HCT116 (cell line): ENCODE results near the gene IGF2.

Experiments
- CEBPB ChIP-seq: IDR thresholded peaks from 2 replicates; pipeline ENCODE4 v1.6.1; 2012; ENCODE audit warnings: low read depth
- EGR1 ChIP-seq: IDR thresholded peaks from 2 replicates; pipeline ENCODE4 v1.6.1; 2012; ENCODE audit warnings: low read depth
- EZH2 ChIP-seq: fragments of 200-600 bp; sonication (generic); IDR thresholded peaks from 2 replicates; pipeline ENCODE4 v1.6.1; 2017; ENCODE audit warnings: antibody characterized with exemption, mixed run types
- EZH2phosphoT487 ChIP-seq: fragments of 200-600 bp; IDR thresholded peaks from 2 replicates; pipeline ENCODE4 v1.6.1; 2018; ENCODE audit warnings: antibody characterized with exemption, borderline replicate concordance
- MAX ChIP-seq: IDR thresholded peaks from 2 replicates; pipeline ENCODE4 v1.6.1; 2012
- POLR2A ChIP-seq: IDR thresholded peaks from 2 replicates; pipeline ENCODE4 v1.7.0; 2011; ENCODE audit warnings: borderline replicate concordance; ENCODE audit not compliant: insufficient read depth, insufficient read length; ENCODE audit errors: extremely low read depth
- RAD21 ChIP-seq: IDR thresholded peaks from 2 replicates; pipeline ENCODE4 v1.6.1; 2012; ENCODE audit warnings: low read depth, mild to moderate bottlenecking
- SP1 ChIP-seq: IDR thresholded peaks from 2 replicates; pipeline ENCODE4 v1.6.1; 2012; ENCODE audit warnings: low read depth
- YY1 ChIP-seq: IDR thresholded peaks from 2 replicates; pipeline ENCODE4 v1.6.1; 2011; ENCODE audit warnings: low read length, low read depth, moderate library complexity, mild to moderate bottlenecking; ENCODE audit not compliant: insufficient replicate concordance; ENCODE audit errors: extremely low read depth
- ZBTB33 ChIP-seq: IDR thresholded peaks from 2 replicates; pipeline ENCODE4 v1.6.1; 2011; ENCODE audit warnings: mild to moderate bottlenecking, low read length, moderate library complexity; ENCODE audit not compliant: insufficient replicate concordance; ENCODE audit errors: extremely low read depth
- ZNF274 ChIP-seq: fragments of 200-500 bp; sonication (Bioruptor generic); IDR thresholded peaks from 2 replicates; pipeline ENCODE4 v1.6.1; 2014; ENCODE audit warnings: mild to moderate bottlenecking, low read depth, low read length, inconsistent platforms
- TF ChIP-seq, protein P1 (sequence below): IDR thresholded peaks from 2 replicates; pipeline ENCODE4 v1.6.1; 2012; ENCODE audit warnings: low read depth
- TF ChIP-seq, protein P2 (sequence below), 3 experiments: fragments of 200-600 bp in 1 of 3; sonication (generic) in 1 of 3; IDR thresholded peaks in 2 of 3; conservative IDR thresholded peaks in 1 of 3; 2 replicates each; pipeline ENCODE4 v1.5.1; 2012 to 2017; ENCODE audit warnings: low read depth in 2 of 3, low read length in 2 of 3, antibody characterized with exemption in 1 of 3, borderline replicate concordance in 1 of 3, control low read depth in 1 of 3, mild to moderate bottlenecking in 1 of 3, mixed read lengths in 1 of 3, mixed run types in 1 of 3, moderate library complexity in 1 of 3; ENCODE audit not compliant: insufficient read depth in 1 of 3

GRCh38 chr11:2129699-2130366 lies 9.4 kb downstream of the IGF2 start:
- TF ChIP-seq EZH2 (no peak), POLR2A (no peak), YY1 (no peak), CEBPB (no peak), ZNF274 (no peak), MAX (no peak), RAD21 (no peak), EGR1 (no peak), EZH2phosphoT487 (no peak), SP1 (no peak), ZBTB33 (no peak)
- TF ChIP-seq, protein P1, sequence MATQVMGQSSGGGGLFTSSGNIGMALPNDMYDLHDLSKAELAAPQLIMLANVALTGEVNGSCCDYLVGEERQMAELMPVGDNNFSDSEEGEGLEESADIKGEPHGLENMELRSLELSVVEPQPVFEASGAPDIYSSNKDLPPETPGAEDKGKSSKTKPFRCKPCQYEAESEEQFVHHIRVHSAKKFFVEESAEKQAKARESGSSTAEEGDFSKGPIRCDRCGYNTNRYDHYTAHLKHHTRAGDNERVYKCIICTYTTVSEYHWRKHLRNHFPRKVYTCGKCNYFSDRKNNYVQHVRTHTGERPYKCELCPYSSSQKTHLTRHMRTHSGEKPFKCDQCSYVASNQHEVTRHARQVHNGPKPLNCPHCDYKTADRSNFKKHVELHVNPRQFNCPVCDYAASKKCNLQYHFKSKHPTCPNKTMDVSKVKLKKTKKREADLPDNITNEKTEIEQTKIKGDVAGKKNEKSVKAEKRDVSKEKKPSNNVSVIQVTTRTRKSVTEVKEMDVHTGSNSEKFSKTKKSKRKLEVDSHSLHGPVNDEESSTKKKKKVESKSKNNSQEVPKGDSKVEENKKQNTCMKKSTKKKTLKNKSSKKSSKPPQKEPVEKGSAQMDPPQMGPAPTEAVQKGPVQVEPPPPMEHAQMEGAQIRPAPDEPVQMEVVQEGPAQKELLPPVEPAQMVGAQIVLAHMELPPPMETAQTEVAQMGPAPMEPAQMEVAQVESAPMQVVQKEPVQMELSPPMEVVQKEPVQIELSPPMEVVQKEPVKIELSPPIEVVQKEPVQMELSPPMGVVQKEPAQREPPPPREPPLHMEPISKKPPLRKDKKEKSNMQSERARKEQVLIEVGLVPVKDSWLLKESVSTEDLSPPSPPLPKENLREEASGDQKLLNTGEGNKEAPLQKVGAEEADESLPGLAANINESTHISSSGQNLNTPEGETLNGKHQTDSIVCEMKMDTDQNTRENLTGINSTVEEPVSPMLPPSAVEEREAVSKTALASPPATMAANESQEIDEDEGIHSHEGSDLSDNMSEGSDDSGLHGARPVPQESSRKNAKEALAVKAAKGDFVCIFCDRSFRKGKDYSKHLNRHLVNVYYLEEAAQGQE: no peak
- TF ChIP-seq, protein P2, sequence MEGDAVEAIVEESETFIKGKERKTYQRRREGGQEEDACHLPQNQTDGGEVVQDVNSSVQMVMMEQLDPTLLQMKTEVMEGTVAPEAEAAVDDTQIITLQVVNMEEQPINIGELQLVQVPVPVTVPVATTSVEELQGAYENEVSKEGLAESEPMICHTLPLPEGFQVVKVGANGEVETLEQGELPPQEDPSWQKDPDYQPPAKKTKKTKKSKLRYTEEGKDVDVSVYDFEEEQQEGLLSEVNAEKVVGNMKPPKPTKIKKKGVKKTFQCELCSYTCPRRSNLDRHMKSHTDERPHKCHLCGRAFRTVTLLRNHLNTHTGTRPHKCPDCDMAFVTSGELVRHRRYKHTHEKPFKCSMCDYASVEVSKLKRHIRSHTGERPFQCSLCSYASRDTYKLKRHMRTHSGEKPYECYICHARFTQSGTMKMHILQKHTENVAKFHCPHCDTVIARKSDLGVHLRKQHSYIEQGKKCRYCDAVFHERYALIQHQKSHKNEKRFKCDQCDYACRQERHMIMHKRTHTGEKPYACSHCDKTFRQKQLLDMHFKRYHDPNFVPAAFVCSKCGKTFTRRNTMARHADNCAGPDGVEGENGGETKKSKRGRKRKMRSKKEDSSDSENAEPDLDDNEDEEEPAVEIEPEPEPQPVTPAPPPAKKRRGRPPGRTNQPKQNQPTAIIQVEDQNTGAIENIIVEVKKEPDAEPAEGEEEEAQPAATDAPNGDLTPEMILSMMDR (IDR thresholded peaks at IDR 0.05 in 2 of 3, conservative IDR thresholded peaks at IDR 0.05 in 1 of 3; ENCODE audit: borderline replicate concordance in 1 of 3, insufficient read depth in 1 of 3, low read depth in 2 of 3, low read length in 2 of 3): no peak
